Measurements from ENCODE around the gene USP17L29. TPM values are rescaled to one million over a fixed set of nuclear protein-coding genes. Genes with fewer than 3 reads are reported as not detected.

The USP17L29 gene, protein sequence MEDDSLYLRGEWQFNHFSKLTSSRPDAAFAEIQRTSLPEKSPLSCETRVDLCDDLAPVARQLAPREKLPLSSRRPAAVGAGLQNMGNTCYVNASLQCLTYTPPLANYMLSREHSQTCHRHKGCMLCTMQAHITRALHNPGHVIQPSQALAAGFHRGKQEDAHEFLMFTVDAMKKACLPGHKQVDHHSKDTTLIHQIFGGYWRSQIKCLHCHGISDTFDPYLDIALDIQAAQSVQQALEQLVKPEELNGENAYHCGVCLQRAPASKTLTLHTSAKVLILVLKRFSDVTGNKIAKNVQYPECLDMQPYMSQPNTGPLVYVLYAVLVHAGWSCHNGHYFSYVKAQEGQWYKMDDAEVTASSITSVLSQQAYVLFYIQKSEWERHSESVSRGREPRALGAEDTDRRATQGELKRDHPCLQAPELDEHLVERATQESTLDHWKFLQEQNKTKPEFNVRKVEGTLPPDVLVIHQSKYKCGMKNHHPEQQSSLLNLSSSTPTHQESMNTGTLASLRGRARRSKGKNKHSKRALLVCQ
- total RNA-seq (2022; extraction: Qiagen RNA extraction), result not detected in 5 replicates

DNA sequence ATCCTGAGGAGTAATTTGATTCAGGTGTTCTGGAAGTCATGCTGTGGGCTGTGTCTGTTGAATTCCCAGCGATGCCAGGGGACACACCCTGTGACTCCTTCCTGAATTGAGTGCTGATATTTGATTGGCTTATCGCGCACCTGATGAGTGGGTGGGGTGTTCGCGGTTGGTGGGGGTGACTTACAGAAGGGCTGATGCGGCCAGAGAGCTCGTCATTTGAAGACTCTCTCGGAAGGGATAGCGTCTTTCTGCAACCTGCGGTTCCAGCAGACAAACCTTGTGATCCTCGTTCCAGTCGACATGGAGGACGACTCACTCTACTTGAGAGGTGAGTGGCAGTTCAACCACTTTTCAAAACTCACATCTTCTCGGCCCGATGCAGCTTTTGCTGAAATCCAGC is at the start of gene USP17L29:
TSS of gene USP17L29 (plus strand) at position 301 of the 400 bp plus-strand sequence. CDS start at position 301, 0 bp downstream.

DNA sequence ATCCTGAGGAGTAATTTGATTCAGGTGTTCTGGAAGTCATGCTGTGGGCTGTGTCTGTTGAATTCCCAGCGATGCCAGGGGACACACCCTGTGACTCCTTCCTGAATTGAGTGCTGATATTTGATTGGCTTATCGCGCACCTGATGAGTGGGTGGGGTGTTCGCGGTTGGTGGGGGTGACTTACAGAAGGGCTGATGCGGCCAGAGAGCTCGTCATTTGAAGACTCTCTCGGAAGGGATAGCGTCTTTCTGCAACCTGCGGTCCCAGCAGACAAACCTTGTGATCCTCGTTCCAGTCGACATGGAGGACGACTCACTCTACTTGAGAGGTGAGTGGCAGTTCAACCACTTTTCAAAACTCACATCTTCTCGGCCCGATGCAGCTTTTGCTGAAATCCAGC is 28.6 kb upstream of the USP17L29 start, which contains the start of gene USP17L24:
TSS of gene USP17L24 (plus strand) at position 301 of the 400 bp plus-strand sequence. CDS start at position 301, 0 bp downstream.

DNA sequence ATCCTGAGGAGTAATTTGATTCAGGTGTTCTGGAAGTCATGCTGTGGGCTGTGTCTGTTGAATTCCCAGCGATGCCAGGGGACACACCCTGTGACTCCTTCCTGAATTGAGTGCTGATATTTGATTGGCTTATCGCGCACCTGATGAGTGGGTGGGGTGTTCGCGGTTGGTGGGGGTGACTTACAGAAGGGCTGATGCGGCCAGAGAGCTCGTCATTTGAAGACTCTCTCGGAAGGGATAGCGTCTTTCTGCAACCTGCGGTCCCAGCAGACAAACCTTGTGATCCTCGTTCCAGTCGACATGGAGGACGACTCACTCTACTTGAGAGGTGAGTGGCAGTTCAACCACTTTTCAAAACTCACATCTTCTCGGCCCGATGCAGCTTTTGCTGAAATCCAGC is 23.8 kb upstream of the USP17L29 start, which contains the start of gene USP17L25:
TSS of gene USP17L25 (plus strand) at position 301 of the 400 bp plus-strand sequence. CDS start at position 301, 0 bp downstream.

DNA sequence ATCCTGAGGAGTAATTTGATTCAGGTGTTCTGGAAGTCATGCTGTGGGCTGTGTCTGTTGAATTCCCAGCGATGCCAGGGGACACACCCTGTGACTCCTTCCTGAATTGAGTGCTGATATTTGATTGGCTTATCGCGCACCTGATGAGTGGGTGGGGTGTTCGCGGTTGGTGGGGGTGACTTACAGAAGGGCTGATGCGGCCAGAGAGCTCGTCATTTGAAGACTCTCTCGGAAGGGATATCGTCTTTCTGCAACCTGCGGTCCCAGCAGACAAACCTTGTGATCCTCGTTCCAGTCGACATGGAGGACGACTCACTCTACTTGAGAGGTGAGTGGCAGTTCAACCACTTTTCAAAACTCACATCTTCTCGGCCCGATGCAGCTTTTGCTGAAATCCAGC is 19.1 kb upstream of the USP17L29 start, which contains the start of gene USP17L26:
TSS of gene USP17L26 (plus strand) at position 301 of the 400 bp plus-strand sequence. CDS start at position 301, 0 bp downstream.

DNA sequence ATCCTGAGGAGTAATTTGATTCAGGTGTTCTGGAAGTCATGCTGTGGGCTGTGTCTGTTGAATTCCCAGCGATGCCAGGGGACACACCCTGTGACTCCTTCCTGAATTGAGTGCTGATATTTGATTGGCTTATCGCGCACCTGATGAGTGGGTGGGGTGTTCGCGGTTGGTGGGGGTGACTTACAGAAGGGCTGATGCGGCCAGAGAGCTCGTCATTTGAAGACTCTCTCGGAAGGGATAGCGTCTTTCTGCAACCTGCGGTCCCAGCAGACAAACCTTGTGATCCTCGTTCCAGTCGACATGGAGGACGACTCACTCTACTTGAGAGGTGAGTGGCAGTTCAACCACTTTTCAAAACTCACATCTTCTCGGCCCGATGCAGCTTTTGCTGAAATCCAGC is 14.3 kb upstream of the USP17L29 start, which contains the start of gene USP17L5:
TSS of gene USP17L5 (plus strand) at position 301 of the 400 bp plus-strand sequence. CDS start at position 301, 0 bp downstream.

DNA sequence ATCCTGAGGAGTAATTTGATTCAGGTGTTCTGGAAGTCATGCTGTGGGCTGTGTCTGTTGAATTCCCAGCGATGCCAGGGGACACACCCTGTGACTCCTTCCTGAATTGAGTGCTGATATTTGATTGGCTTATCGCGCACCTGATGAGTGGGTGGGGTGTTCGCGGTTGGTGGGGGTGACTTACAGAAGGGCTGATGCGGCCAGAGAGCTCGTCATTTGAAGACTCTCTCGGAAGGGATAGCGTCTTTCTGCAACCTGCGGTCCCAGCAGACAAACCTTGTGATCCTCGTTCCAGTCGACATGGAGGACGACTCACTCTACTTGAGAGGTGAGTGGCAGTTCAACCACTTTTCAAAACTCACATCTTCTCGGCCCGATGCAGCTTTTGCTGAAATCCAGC is 9.6 kb upstream of the USP17L29 start, which contains the start of gene USP17L27:
TSS of gene USP17L27 (plus strand) at position 301 of the 400 bp plus-strand sequence. CDS start at position 301, 0 bp downstream.

DNA sequence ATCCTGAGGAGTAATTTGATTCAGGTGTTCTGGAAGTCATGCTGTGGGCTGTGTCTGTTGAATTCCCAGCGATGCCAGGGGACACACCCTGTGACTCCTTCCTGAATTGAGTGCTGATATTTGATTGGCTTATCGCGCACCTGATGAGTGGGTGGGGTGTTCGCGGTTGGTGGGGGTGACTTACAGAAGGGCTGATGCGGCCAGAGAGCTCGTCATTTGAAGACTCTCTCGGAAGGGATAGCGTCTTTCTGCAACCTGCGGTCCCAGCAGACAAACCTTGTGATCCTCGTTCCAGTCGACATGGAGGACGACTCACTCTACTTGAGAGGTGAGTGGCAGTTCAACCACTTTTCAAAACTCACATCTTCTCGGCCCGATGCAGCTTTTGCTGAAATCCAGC is 4.8 kb upstream of the USP17L29 start, which contains the start of gene USP17L28:
TSS of gene USP17L28 (plus strand) at position 301 of the 400 bp plus-strand sequence. CDS start at position 301, 0 bp downstream.

DNA sequence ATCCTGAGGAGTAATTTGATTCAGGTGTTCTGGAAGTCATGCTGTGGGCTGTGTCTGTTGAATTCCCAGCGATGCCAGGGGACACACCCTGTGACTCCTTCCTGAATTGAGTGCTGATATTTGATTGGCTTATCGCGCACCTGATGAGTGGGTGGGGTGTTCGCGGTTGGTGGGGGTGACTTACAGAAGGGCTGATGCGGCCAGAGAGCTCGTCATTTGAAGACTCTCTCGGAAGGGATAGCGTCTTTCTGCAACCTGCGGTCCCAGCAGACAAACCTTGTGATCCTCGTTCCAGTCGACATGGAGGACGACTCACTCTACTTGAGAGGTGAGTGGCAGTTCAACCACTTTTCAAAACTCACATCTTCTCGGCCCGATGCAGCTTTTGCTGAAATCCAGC is 9.4 kb downstream of the USP17L29 start, which contains the start of gene USP17L30:
TSS of gene USP17L30 (plus strand) at position 301 of the 400 bp plus-strand sequence. CDS start at position 301, 0 bp downstream.

Other genes with a start within 250 kb of the USP17L29 start
- gene FAM90A26, start 183.2 kb upstream of the USP17L29 start, total RNA-seq (2022; extraction: Qiagen RNA extraction), result not detected in 5 replicates
- gene USP17L10, start 143.0 kb upstream of the USP17L29 start, total RNA-seq (2022; extraction: Qiagen RNA extraction), result not detected in 5 replicates
- gene USP17L11, start 138.2 kb upstream of the USP17L29 start, total RNA-seq (2022; extraction: Qiagen RNA extraction), result not detected in 5 replicates
- gene USP17L12, start 133.5 kb upstream of the USP17L29 start, total RNA-seq (2022; extraction: Qiagen RNA extraction), result not detected in 5 replicates
- gene USP17L13, start 128.7 kb upstream of the USP17L29 start, total RNA-seq (2022; extraction: Qiagen RNA extraction), result not detected in 5 replicates
- gene USP17L15, start 119.3 kb upstream of the USP17L29 start, total RNA-seq (2022; extraction: Qiagen RNA extraction), result not detected in 5 replicates
- not detected in 5 replicates for gene USP17L17, start 109.8 kb upstream of the USP17L29 start, total RNA-seq (2022; extraction: Qiagen RNA extraction)
- not detected in 5 replicates for gene USP17L18, start 105.0 kb upstream of the USP17L29 start, total RNA-seq (2022; extraction: Qiagen RNA extraction)
- not detected in 5 replicates for gene USP17L19, start 100.3 kb upstream of the USP17L29 start, total RNA-seq (2022; extraction: Qiagen RNA extraction)
- gene USP17L20, start 95.5 kb upstream of the USP17L29 start, total RNA-seq (2022; extraction: Qiagen RNA extraction), result not detected in 5 replicates
- gene USP17L21, start 90.8 kb upstream of the USP17L29 start, total RNA-seq (2022; extraction: Qiagen RNA extraction), result not detected in 5 replicates
- not detected in 5 replicates for gene USP17L22, start 86.0 kb upstream of the USP17L29 start, total RNA-seq (2022; extraction: Qiagen RNA extraction)
- not detected in 5 replicates for gene USP17L24, start 28.5 kb upstream of the USP17L29 start, total RNA-seq (2022; extraction: Qiagen RNA extraction)
- not detected in 5 replicates for gene USP17L25, start 23.7 kb upstream of the USP17L29 start, total RNA-seq (2022; extraction: Qiagen RNA extraction)
- not detected in 5 replicates for gene USP17L26, start 19.0 kb upstream of the USP17L29 start, total RNA-seq (2022; extraction: Qiagen RNA extraction)
- gene USP17L5, start 14.2 kb upstream of the USP17L29 start, total RNA-seq (2022; extraction: Qiagen RNA extraction), result not detected in 5 replicates
- not detected in 5 replicates for gene USP17L27, start 9.5 kb upstream of the USP17L29 start, total RNA-seq (2022; extraction: Qiagen RNA extraction)
- not detected in 5 replicates for gene USP17L28, start 4.7 kb upstream of the USP17L29 start, total RNA-seq (2022; extraction: Qiagen RNA extraction)
- gene USP17L30, start 9.5 kb downstream of the USP17L29 start, total RNA-seq (2022; extraction: Qiagen RNA extraction), result not detected in 5 replicates
- not detected in 5 replicates for gene DEFB131A, start 90.8 kb downstream of the USP17L29 start, total RNA-seq (2022; extraction: Qiagen RNA extraction)